ENCODE measurements around the gene LRRIQ3. TPM values are rescaled to one million over a fixed set of nuclear protein-coding genes. Genes with fewer than 3 reads are reported as not detected.

LRRIQ3 gene
- total and polyA plus RNA-seq, 9 of the 15 experiments (the other 6 are each of a cell fraction or from before 2014, with no cell fraction given) = 0.27 to 2.8 (median 1.7) TPM

DNA sequence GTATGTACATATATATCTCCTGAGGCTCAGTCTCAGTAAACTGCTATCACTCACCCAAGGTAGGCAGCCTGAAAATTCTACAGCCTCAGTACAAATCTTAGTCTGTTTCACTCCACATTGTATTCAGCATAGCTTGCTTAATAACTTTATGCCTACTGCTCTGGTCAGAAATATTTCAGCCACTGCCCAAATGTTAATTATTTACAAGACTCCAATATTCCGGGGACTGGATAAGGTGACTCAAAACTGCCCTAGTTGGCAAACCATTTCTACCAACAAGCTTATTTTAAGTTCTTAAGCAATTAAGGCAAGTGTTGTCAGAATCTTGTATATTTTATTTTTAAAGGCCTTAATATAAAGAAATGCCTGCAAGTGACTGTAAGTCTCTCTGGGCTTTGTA is 114.8 kb downstream of the LRRIQ3 start:
- 0% methylated on average over 1 of the region's 1 CpG for WGBS (ENCODE audit: insufficient coverage, low coverage, missing lambda C conversion rate)
- in situ Hi-C loops (cut with MboI) (no loop called here), intact Hi-C loops (cut with micrococcal nuclease) (no loop called here)
- Histone ChIP-seq H3K27ac (ENCODE audit: extremely low read depth, low read depth, low read length) (no peak overlapping the region), H3K79me2 (ENCODE audit: control insufficient read depth, insufficient read depth, low read length) (no peaks in the 10 kb centered on the region), H3K9me1 (ENCODE audit: control insufficient read depth, insufficient read depth, low read length) (no peaks in the 10 kb centered on the region), H3K27me3 (ENCODE audit: control insufficient read depth in 2 of 2, insufficient read depth in 2 of 2, low read length in 2 of 2) (no peaks in the 10 kb centered on the region), H3K36me3 (ENCODE audit: control insufficient read depth, insufficient read depth, low read length) (no peaks in the 10 kb centered on the region), H3K9me3 (replicated peaks; ENCODE audit: control insufficient read depth, insufficient read depth, low read depth, low read length) (no peaks in the 10 kb centered on the region), H3K9ac (ENCODE audit: insufficient read depth in 1 of 2, low read depth in 2 of 2, low read length in 2 of 2) (no peak overlapping the region), H3K4me3 (no peak overlapping the region), H2AFZ (ENCODE audit: low read depth, low read length) (no peak overlapping the region), H3K4me2 (ENCODE audit: insufficient read depth, low read length) (no peak overlapping the region), H4K20me1 (replicated peaks; ENCODE audit: control insufficient read depth, insufficient read depth, low read length) (no peaks in the 10 kb centered on the region), H3K4me1 (replicated peaks in 1 of 2; ENCODE audit: control insufficient read depth in 2 of 2, insufficient read depth in 2 of 2, low read length in 2 of 2) (no peaks in the 10 kb centered on the region)
- ChIA-PET POLR2A (no interaction called here), CTCF (ENCODE audit: low intra/inter-chr PET ratio) (no interaction called here)
- DNase-seq (ENCODE audit: extremely low read depth in 1 of 4, low spot score in 3 of 4) (no peak), FAIRE-seq (no peak), ATAC-seq (no peak)
- BruUV-seq (replicated peaks) = no TSS peak
- TF ChIP-seq, protein P1, sequence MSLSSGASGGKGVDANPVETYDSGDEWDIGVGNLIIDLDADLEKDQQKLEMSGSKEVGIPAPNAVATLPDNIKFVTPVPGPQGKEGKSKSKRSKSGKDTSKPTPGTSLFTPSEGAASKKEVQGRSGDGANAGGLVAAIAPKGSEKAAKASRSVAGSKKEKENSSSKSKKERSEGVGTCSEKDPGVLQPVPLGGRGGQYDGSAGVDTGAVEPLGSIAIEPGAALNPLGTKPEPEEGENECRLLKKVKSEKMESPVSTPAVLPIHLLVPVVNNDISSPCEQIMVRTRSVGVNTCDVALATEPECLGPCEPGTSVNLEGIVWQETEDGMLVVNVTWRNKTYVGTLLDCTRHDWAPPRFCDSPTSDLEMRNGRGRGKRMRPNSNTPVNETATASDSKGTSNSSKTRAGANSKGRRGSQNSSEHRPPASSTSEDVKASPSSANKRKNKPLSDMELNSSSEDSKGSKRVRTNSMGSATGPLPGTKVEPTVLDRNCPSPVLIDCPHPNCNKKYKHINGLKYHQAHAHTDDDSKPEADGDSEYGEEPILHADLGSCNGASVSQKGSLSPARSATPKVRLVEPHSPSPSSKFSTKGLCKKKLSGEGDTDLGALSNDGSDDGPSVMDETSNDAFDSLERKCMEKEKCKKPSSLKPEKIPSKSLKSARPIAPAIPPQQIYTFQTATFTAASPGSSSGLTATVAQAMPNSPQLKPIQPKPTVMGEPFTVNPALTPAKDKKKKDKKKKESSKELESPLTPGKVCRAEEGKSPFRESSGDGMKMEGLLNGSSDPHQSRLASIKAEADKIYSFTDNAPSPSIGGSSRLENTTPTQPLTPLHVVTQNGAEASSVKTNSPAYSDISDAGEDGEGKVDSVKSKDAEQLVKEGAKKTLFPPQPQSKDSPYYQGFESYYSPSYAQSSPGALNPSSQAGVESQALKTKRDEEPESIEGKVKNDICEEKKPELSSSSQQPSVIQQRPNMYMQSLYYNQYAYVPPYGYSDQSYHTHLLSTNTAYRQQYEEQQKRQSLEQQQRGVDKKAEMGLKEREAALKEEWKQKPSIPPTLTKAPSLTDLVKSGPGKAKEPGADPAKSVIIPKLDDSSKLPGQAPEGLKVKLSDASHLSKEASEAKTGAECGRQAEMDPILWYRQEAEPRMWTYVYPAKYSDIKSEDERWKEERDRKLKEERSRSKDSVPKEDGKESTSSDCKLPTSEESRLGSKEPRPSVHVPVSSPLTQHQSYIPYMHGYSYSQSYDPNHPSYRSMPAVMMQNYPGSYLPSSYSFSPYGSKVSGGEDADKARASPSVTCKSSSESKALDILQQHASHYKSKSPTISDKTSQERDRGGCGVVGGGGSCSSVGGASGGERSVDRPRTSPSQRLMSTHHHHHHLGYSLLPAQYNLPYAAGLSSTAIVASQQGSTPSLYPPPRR (CRISPR knock-in tag; IDR thresholded peaks at IDR 0.05; ENCODE audit: borderline replicate concordance) = no peak
- TF ChIP-seq SRSF1 (IDR thresholded peaks at IDR 0.05; ENCODE audit: low read depth, low read length) (no peak), ZFPM2 (CRISPR knock-in tag; IDR thresholded peaks at IDR 0.05) (no peak), XRCC3 (IDR thresholded peaks at IDR 0.05) (no peak), MYNN (IDR thresholded peaks at IDR 0.05) (no peak), MYNN (CRISPR knock-in tag; IDR thresholded peaks at IDR 0.05) (no peak), NONO (IDR thresholded peaks at IDR 0.05; ENCODE audit: low read depth in 2 of 2, low read length in 1 of 2) (no peak), ZNF408 (CRISPR knock-in tag; IDR thresholded peaks at IDR 0.05; ENCODE audit: low read depth) (no peak), NFIC (IDR thresholded peaks at IDR 0.05) (no peak), FOXJ3 (CRISPR knock-in tag; IDR thresholded peaks at IDR 0.05) (no peak), ZNF696 (CRISPR knock-in tag; conservative IDR thresholded peaks at IDR 0.05) (no peak), TBP (optimal IDR thresholded peaks at IDR 0.05; ENCODE audit: low read depth, low read length) (no peak), HMG20B (CRISPR knock-in tag; IDR thresholded peaks at IDR 0.05) (no peak), GABPB1 (CRISPR knock-in tag; IDR thresholded peaks at IDR 0.05) (no peak), ZNF589 (CRISPR knock-in tag; IDR thresholded peaks at IDR 0.05; ENCODE audit: low read depth) (no peak), HCFC1 (IDR thresholded peaks at IDR 0.05; ENCODE audit: low read depth, low read length) (no peak), E2F3 (CRISPR knock-in tag; IDR thresholded peaks at IDR 0.05) (no peak)
- TF ChIP-seq, protein P2, sequence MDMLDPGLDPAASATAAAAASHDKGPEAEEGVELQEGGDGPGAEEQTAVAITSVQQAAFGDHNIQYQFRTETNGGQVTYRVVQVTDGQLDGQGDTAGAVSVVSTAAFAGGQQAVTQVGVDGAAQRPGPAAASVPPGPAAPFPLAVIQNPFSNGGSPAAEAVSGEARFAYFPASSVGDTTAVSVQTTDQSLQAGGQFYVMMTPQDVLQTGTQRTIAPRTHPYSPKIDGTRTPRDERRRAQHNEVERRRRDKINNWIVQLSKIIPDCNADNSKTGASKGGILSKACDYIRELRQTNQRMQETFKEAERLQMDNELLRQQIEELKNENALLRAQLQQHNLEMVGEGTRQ (CRISPR knock-in tag; IDR thresholded peaks at IDR 0.05) = no peak
- TF ChIP-seq, protein P3, sequence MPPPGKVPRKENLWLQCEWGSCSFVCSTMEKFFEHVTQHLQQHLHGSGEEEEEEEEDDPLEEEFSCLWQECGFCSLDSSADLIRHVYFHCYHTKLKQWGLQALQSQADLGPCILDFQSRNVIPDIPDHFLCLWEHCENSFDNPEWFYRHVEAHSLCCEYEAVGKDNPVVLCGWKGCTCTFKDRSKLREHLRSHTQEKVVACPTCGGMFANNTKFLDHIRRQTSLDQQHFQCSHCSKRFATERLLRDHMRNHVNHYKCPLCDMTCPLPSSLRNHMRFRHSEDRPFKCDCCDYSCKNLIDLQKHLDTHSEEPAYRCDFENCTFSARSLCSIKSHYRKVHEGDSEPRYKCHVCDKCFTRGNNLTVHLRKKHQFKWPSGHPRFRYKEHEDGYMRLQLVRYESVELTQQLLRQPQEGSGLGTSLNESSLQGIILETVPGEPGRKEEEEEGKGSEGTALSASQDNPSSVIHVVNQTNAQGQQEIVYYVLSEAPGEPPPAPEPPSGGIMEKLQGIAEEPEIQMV (tag; conservative IDR thresholded peaks at IDR 0.05; ENCODE audit: low read depth) = no peak
